ENCODE results near the gene LAMC1.

Gene LAMC1

GRCh38 chr1:183023146-183023600, at the start of gene LAMC1:
Gene LAMC1, plus strand, starts transcription at chr1:183023420. Its CDS starts 297 bp downstream, at chr1:183023717.
- DNase-seq, result peak; percentile 93

GRCh38 chr1:182974506-182975191, 48.6 kb upstream of the LAMC1 start:
- no peak for DNase-seq

GRCh38 chr1:182977480-182977879, 45.7 kb upstream of the LAMC1 start:
- DNase-seq, result no peak

GRCh38 chr1:182978151-182978853, 44.9 kb upstream of the LAMC1 start:
- no peak for DNase-seq

GRCh38 chr1:182984138-182984537, 39.1 kb upstream of the LAMC1 start:
- no peak for DNase-seq

GRCh38 chr1:182984621-182985020, 38.6 kb upstream of the LAMC1 start:
- DNase-seq, result no peak

GRCh38 chr1:182985876-182986275, 37.3 kb upstream of the LAMC1 start:
- no peak for DNase-seq

- no peak for DNase-seq
These were observed 32.6 kb upstream of the LAMC1 start for GRCh38 chr1:182990413-182991144.

GRCh38 chr1:182993746-182994145, 29.5 kb upstream of the LAMC1 start:
- DNase-seq, result no peak

GRCh38 chr1:182995894-182996293, 27.3 kb upstream of the LAMC1 start:
- DNase-seq, result no peak

GRCh38 chr1:182996816-182997215, 26.4 kb upstream of the LAMC1 start:
- no peak for DNase-seq

GRCh38 chr1:182998482-182998881, 24.7 kb upstream of the LAMC1 start:
- DNase-seq, result no peak

GRCh38 chr1:183000167-183000962, 22.9 kb upstream of the LAMC1 start:
- no peak for DNase-seq

- DNase-seq, result no peak
These were observed 21.0 kb upstream of the LAMC1 start for GRCh38 chr1:183002267-183002666.

GRCh38 chr1:183002797-183003196, 20.4 kb upstream of the LAMC1 start:
- no peak for DNase-seq

- no peak for DNase-seq
These were observed 20.0 kb upstream of the LAMC1 start for GRCh38 chr1:183003203-183003602.

- no peak for DNase-seq
These were observed 19.1 kb upstream of the LAMC1 start for GRCh38 chr1:183004141-183004540.

GRCh38 chr1:183011859-183012258, 11.4 kb upstream of the LAMC1 start:
- no peak for DNase-seq

GRCh38 chr1:183012301-183012994, 10.8 kb upstream of the LAMC1 start:
- DNase-seq, result no peak

GRCh38 chr1:183019139-183019740, 4.0 kb upstream of the LAMC1 start:
- DNase-seq, result no peak

- DNase-seq, result peak; percentile 47
These were observed 3.4 kb upstream of the LAMC1 start for GRCh38 chr1:183019860-183020259.

Data from left hindlimb (tissue), 1 donor.